Measurements from ENCODE around the gene EIF4A3. TPM values are rescaled to one million over a fixed set of nuclear protein-coding genes. Genes with fewer than 3 reads are reported as not detected.

EIF4A3 gene
- total RNA-seq, 1 donor from 2014 or later: 78.9 TPM

DNA sequence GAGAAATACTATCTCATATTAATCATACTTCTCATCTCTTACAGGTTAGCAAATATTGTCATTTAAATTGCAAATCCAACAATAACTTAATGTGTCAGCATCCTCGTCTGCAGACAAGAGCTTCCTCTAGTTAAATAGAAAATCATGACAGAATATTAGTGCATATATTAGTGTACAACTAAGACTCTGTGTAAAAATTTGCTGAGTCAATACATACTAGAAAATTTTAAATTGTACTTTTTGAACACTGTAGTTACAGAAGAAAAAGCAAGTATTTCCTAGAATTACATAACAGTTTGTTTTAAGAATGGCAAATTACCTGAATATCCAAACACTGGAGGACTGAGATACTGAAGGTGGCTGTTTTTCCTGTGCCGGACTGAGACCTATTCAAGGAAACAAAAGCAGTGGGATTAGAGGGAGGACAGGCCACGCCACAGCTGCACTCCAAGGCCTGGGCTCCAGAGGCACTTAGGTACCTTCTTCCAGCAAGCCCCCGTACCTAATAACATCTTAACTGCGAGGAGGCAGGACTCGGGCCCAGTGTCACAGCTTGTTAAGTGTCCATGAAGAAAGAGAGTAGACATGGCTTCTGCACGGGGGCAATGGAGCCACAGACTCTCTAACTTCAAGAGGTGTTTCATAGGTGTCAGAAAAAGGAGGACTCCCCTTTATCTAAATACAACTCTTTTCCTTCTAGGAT, 5.3 kb downstream of the EIF4A3 start:
- no peak overlapping the region for H3K27ac ChIP-seq
- H3K27me3 ChIP-seq: no peaks in the 10 kb centered on the region
- no peaks in the 10 kb centered on the region for H3K9me3 ChIP-seq
- peaks cover 0 to 12% of the 10 kb centered on the region in 2 donors for H3K4me1 ChIP-seq
- no peak overlapping the region for H3K4me3 ChIP-seq
- intact Hi-C loops (cut with DNase I): no loop called here
- TF ChIP-seq, protein P1, sequence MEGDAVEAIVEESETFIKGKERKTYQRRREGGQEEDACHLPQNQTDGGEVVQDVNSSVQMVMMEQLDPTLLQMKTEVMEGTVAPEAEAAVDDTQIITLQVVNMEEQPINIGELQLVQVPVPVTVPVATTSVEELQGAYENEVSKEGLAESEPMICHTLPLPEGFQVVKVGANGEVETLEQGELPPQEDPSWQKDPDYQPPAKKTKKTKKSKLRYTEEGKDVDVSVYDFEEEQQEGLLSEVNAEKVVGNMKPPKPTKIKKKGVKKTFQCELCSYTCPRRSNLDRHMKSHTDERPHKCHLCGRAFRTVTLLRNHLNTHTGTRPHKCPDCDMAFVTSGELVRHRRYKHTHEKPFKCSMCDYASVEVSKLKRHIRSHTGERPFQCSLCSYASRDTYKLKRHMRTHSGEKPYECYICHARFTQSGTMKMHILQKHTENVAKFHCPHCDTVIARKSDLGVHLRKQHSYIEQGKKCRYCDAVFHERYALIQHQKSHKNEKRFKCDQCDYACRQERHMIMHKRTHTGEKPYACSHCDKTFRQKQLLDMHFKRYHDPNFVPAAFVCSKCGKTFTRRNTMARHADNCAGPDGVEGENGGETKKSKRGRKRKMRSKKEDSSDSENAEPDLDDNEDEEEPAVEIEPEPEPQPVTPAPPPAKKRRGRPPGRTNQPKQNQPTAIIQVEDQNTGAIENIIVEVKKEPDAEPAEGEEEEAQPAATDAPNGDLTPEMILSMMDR (IDR thresholded peaks at IDR 0.05): no peak
- DNase-seq (ENCODE audit: low spot score in 2 of 2): no peak
- peaks cover 74 to 75% of the 10 kb centered on the region in 2 donors for H3K36me3 ChIP-seq

DNA sequence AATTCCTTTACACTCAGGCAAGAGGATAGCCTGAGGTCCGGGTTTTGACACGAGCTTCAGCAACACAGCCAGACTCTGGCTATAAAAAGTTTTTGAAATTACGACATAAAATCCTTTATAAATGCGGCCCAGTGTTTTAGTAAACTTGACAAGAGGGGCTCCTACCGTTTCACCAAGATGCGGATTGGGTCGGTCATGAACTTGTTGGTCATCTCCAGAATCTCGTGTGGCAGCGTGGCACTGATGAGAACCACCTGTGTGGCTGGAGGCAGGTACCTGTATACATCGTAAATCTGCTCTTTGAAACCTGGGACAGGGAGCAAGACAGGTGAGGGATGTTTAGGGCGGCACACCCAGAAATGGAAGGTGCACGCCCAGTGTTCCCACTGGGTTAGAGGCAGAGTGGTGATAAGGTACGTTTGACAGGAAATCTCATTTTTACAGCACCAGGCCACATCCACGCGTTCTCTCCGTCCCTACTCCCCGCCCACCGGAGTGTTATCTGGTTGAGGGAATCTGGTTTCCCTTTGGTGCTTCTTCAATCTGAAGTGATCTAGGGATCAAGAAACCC, 8.0 kb downstream of the EIF4A3 start:
- Histone ChIP-seq H3K9me3 (no peaks in the 10 kb centered on the region), H3K27me3 (no peaks in the 10 kb centered on the region), H3K36me3 (peaks cover 98% of the 10 kb centered on the region in 2 donors), H3K4me1 (no peaks in the 10 kb centered on the region), H3K4me3 (no peak overlapping the region), H3K27ac (no peak overlapping the region)
- intact Hi-C loops (cut with DNase I): no loop called here
- TF ChIP-seq, protein P1 (IDR thresholded peaks at IDR 0.05): no peak
- no peak for DNase-seq (ENCODE audit: low spot score in 2 of 2)

- intact Hi-C loops (cut with DNase I): no loop called here
- H3K4me1 ChIP-seq: no peaks in the 10 kb centered on the region
- H3K27me3 ChIP-seq: no peaks in the 10 kb centered on the region
- TF ChIP-seq, protein P1 (IDR thresholded peaks at IDR 0.05): no peak
- DNase-seq (ENCODE audit: low spot score in 2 of 2): no peak
- H3K27ac ChIP-seq: no peak overlapping the region
- H3K9me3 ChIP-seq: no peaks in the 10 kb centered on the region
- peaks cover 86 to 93% of the 10 kb centered on the region in 2 donors for H3K36me3 ChIP-seq
- no peak overlapping the region for H3K4me3 ChIP-seq
Observed at GRCh38 chr17:80137131-80137530, 9.8 kb downstream of the EIF4A3 start.

DNA sequence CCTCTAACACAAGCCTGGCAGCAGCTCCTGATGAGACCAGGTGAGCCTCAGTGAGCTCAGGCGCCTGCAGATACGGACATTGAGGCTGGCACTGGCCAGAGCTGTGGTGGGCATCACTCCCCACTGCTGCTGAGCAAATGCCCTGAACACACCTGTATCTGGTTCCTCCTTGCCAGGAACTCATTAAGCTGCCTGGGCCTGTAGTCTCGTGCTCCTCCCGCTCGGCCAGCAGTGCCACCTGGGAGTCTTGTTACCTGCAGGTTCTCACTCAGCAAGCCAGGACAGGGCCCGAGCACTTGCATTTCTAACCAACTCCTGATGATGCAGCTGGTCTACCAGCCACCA, 13.3 kb downstream of the EIF4A3 start:
- intact Hi-C loops (cut with DNase I): no loop called here
- H3K36me3 ChIP-seq: peaks cover 51 to 58% of the 10 kb centered on the region in 2 donors
- no peaks in the 10 kb centered on the region for H3K27me3 ChIP-seq
- no peak for DNase-seq (ENCODE audit: low spot score in 2 of 2)
- no peaks in the 10 kb centered on the region for H3K9me3 ChIP-seq
- H3K4me1 ChIP-seq: no peaks in the 10 kb centered on the region
- TF ChIP-seq, protein P1 (IDR thresholded peaks at IDR 0.05): no peak
- no peak overlapping the region for H3K27ac ChIP-seq
- H3K4me3 ChIP-seq: no peak overlapping the region

DNA sequence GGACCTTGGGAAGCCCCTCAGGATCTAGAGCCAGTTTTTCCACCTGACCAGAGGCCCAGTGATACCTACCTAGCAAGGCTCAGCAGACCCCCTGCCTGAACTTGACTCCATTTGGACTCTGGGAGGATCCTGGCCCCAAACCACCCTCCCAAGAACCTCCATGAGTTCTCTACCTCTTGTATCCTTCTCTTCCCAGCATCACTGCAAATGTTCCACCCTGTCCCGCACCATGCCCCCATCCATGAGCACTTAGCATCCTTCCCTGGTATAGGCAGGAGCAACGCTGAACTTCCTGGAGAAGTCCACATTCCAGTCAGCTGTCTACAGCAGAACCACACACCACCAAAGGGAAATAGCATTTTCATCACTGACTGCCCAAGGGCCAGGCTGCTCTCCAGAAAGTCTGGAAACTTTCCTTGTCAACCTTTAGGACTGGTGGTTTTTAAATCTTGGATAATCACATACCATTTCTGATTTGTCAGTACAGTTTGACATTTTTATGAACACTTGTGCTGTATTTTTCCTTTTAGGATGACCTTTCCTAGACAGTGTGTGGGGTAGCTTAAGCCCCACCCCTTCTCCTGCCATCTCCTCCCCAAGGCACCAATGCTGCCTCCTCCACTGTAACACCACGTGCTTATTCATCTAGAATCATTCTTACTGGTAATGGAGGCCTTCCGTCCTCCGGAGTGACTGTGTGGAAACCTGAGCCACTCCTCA, 13.9 kb downstream of the EIF4A3 start:
- H3K36me3 ChIP-seq: peaks cover 46 to 53% of the 10 kb centered on the region in 2 donors
- H3K27me3 ChIP-seq: no peaks in the 10 kb centered on the region
- no peak overlapping the region for H3K4me3 ChIP-seq
- H3K27ac ChIP-seq: no peak overlapping the region
- no peak for DNase-seq (ENCODE audit: low spot score in 2 of 2)
- H3K9me3 ChIP-seq: no peaks in the 10 kb centered on the region
- intact Hi-C loops (cut with DNase I): no loop called here
- no peaks in the 10 kb centered on the region for H3K4me1 ChIP-seq
- TF ChIP-seq, protein P1 (IDR thresholded peaks at IDR 0.05): no peak
